Panc1 (cell line): ENCODE results near the gene CCDC159. TPM values are rescaled to one million over a fixed set of nuclear protein-coding genes. Genes with fewer than 3 reads are reported as not detected.
A peak's percentile ranks its signal among the peaks of the same experiment; 100 is the strongest.

ENCODE experiments used
- ATAC-seq: fragments of 200-7000 bp; cut with Tn5 transposase; 2 replicates; pipeline ENCODE4 v1.9.1; 2020; ENCODE audit warnings: mild to moderate bottlenecking, moderate library complexity
- BruUV-seq: library from RNA; stranded (reverse); fragments of 400-500 nt; replicated peaks from 2 replicates; lab custom pipeline; 2021; lab: Mats Ljungman, UMichigan
- CTCF ChIA-PET: fragments of 300-600 bp; sonication (Branson Sonifier 250); formaldehyde crosslinking; loops from one replicate; lab custom pipeline; 2022; ENCODE audit warnings: antibody characterized with exemption; lab: Charles Lee
- POLR2A ChIA-PET: fragments of 300-600 bp; sonication (Branson Sonifier 250); formaldehyde crosslinking; loops from one replicate; lab custom pipeline; 2022; ENCODE audit warnings: antibody characterized with exemption; lab: Charles Lee
- DNase-seq: peaks from one replicate; pipeline ENCODE4 v3.0.0-alpha.2; 2010; ENCODE audit warnings: low read depth, low spot score
- H3K27ac ChIP-seq: 2 replicates; pipeline ENCODE4 v1.5.1; 2011; ENCODE audit warnings: mild to moderate bottlenecking, low read length, inconsistent platforms
- H3K27me3 ChIP-seq: fragments of 200-500 bp; sonication (Bioruptor generic); 2 replicates; pipeline ENCODE4 v1.6.0; 2014; ENCODE audit warnings: low read length, inconsistent platforms; ENCODE audit not compliant: control insufficient read depth, insufficient read depth
- H3K36me3 ChIP-seq: fragments of 200-500 bp; sonication (Bioruptor generic); 2 replicates; pipeline ENCODE4 v1.5.1; 2014; ENCODE audit warnings: inconsistent platforms, mild to moderate bottlenecking, low read length, moderate library complexity; ENCODE audit not compliant: control insufficient read depth, insufficient read depth
- H3K4me1 ChIP-seq: 2 replicates; pipeline ENCODE4 v1.5.1; 2011; ENCODE audit warnings: inconsistent platforms, mild to moderate bottlenecking, low read length, moderate library complexity; ENCODE audit not compliant: control insufficient read depth, insufficient read depth
- H3K4me3 ChIP-seq, 2 experiments: 2 replicates each; pipeline ENCODE4 v1.5.1; 2011 to 2012; ENCODE audit warnings: low read depth in 2 of 2, low read length in 2 of 2, mild to moderate bottlenecking in 2 of 2, inconsistent platforms in 1 of 2, moderate library complexity in 1 of 2
- H3K9me3 ChIP-seq: fragments of 200-500 bp; sonication (Bioruptor generic); 2 replicates; pipeline ENCODE4 v1.5.1; 2014; ENCODE audit warnings: low read depth, mild to moderate bottlenecking, inconsistent platforms, low read length, moderate library complexity; ENCODE audit not compliant: control insufficient read depth, insufficient read depth
- POLR2AphosphoS5 ChIP-seq: IDR thresholded peaks from 2 replicates; pipeline ENCODE4 v1.6.1; 2012; ENCODE audit warnings: mild to moderate bottlenecking, low read depth, low read length, moderate library complexity
- REST ChIP-seq, 2 experiments: IDR thresholded peaks; 2 replicates each; pipeline ENCODE4 v1.6.1; 2011 to 2012; ENCODE audit warnings: low read depth in 2 of 2, control low read depth in 1 of 2, low read length in 1 of 2, mild to moderate bottlenecking in 1 of 2, moderate library complexity in 1 of 2; ENCODE audit not compliant: insufficient read depth in 1 of 2
- SIN3A ChIP-seq: IDR thresholded peaks from 2 replicates; pipeline ENCODE4 v1.6.1; 2012; ENCODE audit warnings: low read depth, mild to moderate bottlenecking, low read length, moderate library complexity, borderline replicate concordance; ENCODE audit not compliant: insufficient read depth
- TCF7L2 ChIP-seq: IDR thresholded peaks from 2 replicates; pipeline ENCODE4 v1.6.1; 2011; ENCODE audit warnings: mild to moderate bottlenecking, low read depth, low read length, inconsistent platforms
- in situ Hi-C: cut with HindIII; loops from 2 replicates; pipeline ENCODE4 v1.10.0; 2016; ENCODE audit warnings: low sequenced_read_pairs, low pct_unique_long_range_greater_than_20kb
- intact Hi-C: fragments of 100-400 bp; cut with micrococcal nuclease; formaldehyde crosslinking; loops from one replicate; pipeline ENCODE4 v1.10.0; 2022; ENCODE audit not compliant: unreplicated experiment
- total RNA-seq: library from RNA; stranded (reverse); gene quantifications from one replicate; pipeline ENCODE4 v1.2.1, GENCODE V29; 2021; ENCODE audit not compliant: unreplicated experiment
- TF ChIP-seq, protein P1 (sequence below): fragments of 450-650 bp; IDR thresholded peaks from 2 replicates; pipeline ENCODE4 v1.5.1; 2017; ENCODE audit warnings: mild to moderate bottlenecking

The CCDC159 gene
- total RNA-seq, 1 experiment from 2014 or later: 46.6 TPM

- H3K4me3 ChIP-seq: no peak overlapping the region
- H3K27me3 ChIP-seq: no peaks in the 10 kb centered on the region
- TF ChIP-seq, protein P1, sequence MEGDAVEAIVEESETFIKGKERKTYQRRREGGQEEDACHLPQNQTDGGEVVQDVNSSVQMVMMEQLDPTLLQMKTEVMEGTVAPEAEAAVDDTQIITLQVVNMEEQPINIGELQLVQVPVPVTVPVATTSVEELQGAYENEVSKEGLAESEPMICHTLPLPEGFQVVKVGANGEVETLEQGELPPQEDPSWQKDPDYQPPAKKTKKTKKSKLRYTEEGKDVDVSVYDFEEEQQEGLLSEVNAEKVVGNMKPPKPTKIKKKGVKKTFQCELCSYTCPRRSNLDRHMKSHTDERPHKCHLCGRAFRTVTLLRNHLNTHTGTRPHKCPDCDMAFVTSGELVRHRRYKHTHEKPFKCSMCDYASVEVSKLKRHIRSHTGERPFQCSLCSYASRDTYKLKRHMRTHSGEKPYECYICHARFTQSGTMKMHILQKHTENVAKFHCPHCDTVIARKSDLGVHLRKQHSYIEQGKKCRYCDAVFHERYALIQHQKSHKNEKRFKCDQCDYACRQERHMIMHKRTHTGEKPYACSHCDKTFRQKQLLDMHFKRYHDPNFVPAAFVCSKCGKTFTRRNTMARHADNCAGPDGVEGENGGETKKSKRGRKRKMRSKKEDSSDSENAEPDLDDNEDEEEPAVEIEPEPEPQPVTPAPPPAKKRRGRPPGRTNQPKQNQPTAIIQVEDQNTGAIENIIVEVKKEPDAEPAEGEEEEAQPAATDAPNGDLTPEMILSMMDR: no peak
- TF ChIP-seq TCF7L2 (no peak), POLR2AphosphoS5 (no peak), REST (IDR thresholded peaks at IDR 0.05; ENCODE audit: insufficient read depth in 1 of 2, low read depth in 2 of 2, low read length in 1 of 2) (no peak), SIN3A (no peak)
- ATAC-seq: no peak
- no TSS peak for BruUV-seq
- H3K36me3 ChIP-seq: no peaks in the 10 kb centered on the region
- POLR2A ChIA-PET: no interaction called here
- in situ Hi-C loops (no loop called here), intact Hi-C loops (no loop called here)
- H3K4me1 ChIP-seq: peaks cover 35% of the 10 kb centered on the region
- CTCF ChIA-PET: interaction anchor here (0.6 to 1.2 kb wide), 5 partner anchors 70 to 232 kb away, joined by 3 to 13 read pairs (median 5); no protein-coding TSS in a partner anchor
- no peak for DNase-seq
- H3K9me3 ChIP-seq: no peaks in the 10 kb centered on the region
- H3K27ac ChIP-seq: peak overlapping the region; percentile 44
These were observed 30.9 kb downstream of the CCDC159 start for GRCh38 chr19:11377237-11377636.

GRCh38 chr19:11377756-11378155, 31.4 kb downstream of the CCDC159 start:
- peaks cover 35% of the 10 kb centered on the region for H3K4me1 ChIP-seq
- no peak for ATAC-seq
- in situ Hi-C loops: no loop called here
- intact Hi-C loops: no loop called here
- CTCF ChIA-PET: interaction anchor here (0.7 kb wide), 1 partner anchor 232 kb away, joined by 5 read pairs; no protein-coding TSS in a partner anchor
- H3K27ac ChIP-seq: peak overlapping the region; percentile 11
- H3K27me3 ChIP-seq: no peaks in the 10 kb centered on the region
- H3K4me3 ChIP-seq: no peak overlapping the region
- DNase-seq: no peak
- no TSS peak for BruUV-seq
- TF ChIP-seq, protein P1: no peak
- TF ChIP-seq POLR2AphosphoS5 (no peak), REST (IDR thresholded peaks at IDR 0.05; ENCODE audit: insufficient read depth in 1 of 2, low read depth in 2 of 2, low read length in 1 of 2) (no peak), SIN3A (no peak), TCF7L2 (no peak)
- no peaks in the 10 kb centered on the region for H3K9me3 ChIP-seq
- POLR2A ChIA-PET: interaction anchor here (0.6 kb wide), 2 partner anchors 151 to 174 kb away, joined by 5 to 9 read pairs; partner anchors contain the start of gene ECSIT
- H3K36me3 ChIP-seq: no peaks in the 10 kb centered on the region
